ACHN (cell line): ENCODE measurements around the gene LNX1.

ENCODE experiments used
- DNase-seq: peaks from one replicate; pipeline ENCODE4 v3.0.0-alpha.2; 2015
- in situ Hi-C: cut with HindIII; loops from 2 replicates; pipeline ENCODE4 v1.10.0; 2017; ENCODE audit warnings: low sequenced_read_pairs, low pct_ligation_motif_present, low pct_unique_long_range_greater_than_20kb

The LNX1 gene

DNA sequence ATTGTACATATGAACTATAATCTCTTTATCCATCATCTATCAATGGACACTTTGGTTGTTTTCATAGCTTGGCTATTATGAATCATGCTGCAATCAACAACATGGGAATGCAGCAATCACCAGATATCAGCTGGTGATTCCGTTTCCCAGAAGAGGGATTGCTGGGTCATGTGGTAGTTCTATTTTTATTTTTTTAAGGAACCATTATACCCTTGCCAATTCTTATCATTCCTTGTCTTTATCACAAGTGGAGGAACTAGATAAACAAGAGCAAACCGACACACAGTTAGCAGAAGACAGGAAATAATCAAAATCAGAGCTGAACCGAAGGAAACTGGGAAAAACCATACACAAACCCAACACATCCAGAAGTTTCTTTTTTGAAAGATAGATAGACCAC, 14.5 kb upstream of the LNX1 start:
- in situ Hi-C loops = no loop called here
- DNase-seq = no peak

DNA sequence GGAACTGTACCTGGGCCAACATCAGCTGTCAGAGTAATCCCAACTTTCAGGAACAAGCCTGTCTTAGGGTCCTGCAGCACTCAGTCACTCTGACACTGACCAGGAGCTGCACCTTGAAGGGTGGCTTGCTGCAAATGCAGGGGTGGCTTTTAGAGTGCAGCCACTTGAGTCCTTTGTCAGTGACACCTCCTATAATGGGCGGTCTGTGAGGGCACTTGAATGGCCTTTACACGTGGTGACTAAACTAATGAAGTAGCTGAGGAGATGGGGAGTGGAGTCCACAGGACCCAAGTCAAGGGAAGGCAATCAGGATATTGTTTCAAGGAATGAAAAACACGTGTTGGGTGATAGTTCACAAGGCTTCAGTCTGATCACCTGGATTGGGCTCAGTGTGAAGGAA, 11.1 kb upstream of the LNX1 start:
- in situ Hi-C loops = no loop called here
- DNase-seq = no peak

DNA sequence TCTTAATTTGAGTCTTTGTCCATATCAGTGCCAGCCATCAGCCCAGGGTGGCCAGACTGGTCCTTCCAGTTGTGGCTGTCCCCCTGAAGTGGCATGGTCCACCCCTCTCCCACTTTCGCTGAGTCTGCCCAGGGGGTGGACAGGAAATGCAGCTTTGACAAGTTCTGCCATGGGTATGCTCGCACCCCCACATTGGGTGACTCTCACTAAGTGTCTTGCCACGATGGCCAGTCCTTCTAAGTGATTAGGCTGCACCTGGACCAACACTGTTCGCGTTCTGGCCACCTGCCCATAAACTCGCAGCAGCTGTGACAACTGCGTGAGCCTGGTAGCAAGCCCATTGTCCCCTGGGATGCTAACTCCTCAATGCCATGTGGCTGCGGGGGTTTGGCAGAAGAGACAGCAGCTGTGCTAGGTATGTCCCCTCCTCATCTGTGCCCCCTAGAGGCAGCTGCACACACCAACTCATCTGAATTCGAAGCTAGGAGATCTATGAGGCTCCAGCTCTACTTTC, 10.0 kb upstream of the LNX1 start:
- in situ Hi-C loops = no loop called here
- DNase-seq = peak; percentile 7

DNA sequence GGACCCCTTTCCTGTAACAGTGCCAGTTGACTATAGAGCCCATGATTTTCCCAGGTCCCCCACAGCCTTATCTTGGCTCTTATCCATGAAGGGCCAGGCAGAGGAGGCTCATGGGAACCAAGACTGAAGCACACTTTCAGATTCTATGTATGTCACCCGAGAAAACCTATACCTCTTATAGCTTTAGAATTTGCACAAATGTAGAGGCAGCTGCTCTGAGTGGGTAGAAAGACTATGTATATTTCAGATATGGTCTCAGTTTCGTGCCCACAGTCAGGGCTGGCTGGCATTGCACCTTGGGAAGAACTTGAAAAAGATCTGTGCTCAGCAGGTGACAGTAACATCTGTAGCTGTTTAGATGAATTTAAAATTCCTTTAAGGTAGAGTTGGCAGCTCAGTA, 8.3 kb upstream of the LNX1 start:
- no peak for DNase-seq
- in situ Hi-C loops = no loop called here

DNA sequence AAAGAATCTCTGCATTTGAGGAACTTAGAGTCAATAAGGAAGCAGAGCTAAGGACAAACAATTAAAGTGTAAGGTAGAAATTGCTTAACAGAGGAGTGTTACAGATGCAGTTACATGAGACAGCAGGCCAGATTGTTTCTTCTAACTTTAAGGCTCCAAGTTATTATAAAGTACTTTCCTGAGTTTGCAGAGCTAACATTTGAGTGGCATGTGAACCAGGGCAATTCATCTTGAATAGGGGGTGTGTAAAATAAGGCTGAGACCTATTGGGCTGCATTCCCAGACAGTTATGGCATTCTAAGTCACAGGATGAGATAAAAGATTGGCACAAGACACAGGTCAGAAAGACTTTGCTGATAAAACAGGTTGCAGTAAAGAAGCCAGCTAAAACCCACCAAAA, 7.6 kb upstream of the LNX1 start:
- no peak for DNase-seq
- in situ Hi-C loops = no loop called here

DNA sequence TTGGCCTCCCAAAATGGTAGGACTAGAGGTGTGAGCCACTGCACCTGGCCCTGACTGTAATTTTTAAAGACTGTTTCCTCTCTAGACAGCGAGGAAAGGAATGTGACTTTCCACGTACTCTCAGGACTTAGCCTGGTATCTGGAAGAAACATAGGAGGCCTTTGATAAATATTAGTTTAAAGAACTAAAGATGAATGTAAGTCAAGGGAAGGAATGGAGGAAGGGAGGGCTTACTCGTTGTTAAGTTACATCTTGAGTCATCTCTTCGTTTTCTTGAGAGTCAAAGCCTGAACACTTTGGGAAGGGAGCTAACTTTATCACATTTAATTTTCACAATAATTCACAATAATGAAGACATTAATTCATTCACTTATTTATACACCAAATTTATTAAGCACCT, 7.2 kb upstream of the LNX1 start:
- in situ Hi-C loops = no loop called here
- no peak for DNase-seq

DNA sequence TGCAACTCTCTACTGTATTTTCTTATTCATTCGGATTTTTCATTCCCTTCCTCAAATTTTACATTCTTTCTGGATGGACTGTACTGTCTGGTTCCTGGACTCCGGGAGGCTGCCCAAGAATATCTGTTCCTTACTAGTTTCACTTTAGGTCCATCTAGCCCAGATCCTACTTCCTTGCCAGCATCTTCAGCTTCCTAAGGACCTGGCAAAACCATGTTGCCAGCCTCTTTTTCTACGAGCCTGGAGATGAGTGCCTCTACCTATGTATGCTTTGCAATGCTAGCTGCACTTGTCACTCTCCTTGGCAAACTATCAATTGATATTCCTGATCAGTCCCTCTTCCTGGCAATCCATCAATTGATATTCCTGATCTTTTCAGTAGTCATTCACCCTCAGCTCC, 5.6 kb upstream of the LNX1 start:
- no peak for DNase-seq
- in situ Hi-C loops = no loop called here

DNA sequence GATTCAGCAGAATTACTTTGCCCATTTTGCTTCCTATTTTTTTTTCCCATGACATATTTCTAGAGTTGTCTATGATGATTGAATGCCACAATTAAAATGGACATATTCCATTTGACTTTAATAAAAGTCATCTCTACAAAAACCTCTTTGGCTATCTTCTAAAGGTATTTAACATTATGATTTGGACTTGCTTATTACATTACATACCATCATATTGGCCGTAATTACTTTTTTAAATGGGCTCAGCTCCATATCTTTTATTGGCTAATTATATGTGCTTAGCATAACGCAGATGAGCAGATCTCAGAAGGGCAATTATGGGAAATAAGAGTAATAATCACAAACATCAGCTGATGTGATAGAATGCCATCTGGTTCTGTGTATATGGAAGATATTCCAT, 4.5 kb upstream of the LNX1 start:
- no peak for DNase-seq
- in situ Hi-C loops = no loop called here

DNA sequence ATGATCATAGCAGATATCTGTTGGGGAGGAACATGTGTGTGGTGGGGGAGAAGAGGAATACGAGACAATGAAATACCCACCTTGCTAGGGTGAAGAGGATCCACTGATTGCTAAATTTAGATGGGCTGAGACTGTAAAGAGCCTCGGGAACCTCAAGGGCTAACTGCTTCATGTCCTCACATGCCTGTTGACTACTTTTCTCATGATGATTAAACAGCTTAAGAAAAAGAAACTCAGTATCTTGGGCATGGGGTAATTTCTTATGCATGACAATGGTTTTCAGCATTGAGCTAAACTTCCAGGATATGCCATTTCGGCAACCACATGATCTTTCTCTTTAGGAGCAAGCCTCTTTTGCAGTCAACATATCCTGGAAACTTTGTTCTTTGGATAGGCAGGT, 3.9 kb upstream of the LNX1 start:
- no peak for DNase-seq
- in situ Hi-C loops = no loop called here

DNA sequence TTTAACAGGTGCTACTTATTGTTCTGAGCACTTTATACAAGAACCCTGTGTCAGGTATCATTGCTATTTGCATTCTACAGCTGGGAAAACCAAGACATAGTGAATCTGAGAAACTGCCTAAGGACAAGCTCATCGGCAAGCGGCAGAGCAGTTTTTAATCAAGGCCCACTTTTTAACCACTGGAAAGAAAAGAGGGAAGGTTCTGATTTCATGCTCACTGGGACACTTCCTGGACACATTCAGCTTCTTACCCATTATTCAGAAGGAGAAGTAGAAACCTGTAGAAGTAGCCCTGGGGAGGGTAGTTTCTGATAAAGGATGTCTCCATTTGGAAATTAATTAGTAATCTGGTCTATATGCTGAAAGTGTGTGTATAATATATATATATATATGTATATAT, 2.5 kb upstream of the LNX1 start:
- in situ Hi-C loops = no loop called here
- no peak for DNase-seq

DNA sequence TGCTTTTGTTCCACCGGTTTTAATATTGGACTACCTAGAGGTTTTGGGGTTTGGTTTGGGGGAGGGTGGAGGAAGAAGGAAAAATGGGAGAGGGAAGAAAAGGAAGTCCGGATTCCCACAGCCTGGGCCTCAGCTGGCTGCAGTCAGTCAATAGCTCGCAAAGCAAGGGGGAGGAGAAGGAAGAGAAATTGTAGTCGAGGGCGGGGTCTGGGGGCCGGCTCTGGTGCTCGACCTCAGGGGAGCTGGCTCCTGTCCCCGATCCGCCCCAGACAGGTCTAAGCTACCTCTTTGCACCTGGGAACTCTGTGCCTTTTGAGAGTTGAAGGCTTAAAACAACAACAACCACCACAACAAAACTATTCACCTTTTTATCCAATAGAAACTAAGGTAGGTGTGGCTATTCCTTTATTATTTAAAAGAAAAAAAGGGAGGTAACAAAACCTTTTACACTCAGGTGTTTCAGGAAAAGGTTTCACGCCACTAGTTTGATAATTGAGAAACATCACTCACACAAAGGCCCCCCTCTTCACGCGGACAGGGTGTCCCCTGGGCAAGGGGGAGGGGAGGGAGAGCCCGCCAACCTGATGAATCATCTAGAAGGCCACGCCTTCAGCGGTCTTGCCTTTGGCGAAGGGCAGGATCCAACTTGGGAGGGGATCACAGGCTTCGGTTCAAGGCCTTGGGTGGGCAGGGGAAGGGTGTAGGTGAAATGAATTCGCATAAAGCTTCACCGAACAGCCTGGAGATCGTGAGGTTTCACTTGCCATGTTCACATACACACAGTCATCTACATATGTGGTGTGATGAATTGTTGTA, 1.6 kb upstream of the LNX1 start:
- DNase-seq = peak; percentile 50
- in situ Hi-C loops = no loop called here

DNA sequence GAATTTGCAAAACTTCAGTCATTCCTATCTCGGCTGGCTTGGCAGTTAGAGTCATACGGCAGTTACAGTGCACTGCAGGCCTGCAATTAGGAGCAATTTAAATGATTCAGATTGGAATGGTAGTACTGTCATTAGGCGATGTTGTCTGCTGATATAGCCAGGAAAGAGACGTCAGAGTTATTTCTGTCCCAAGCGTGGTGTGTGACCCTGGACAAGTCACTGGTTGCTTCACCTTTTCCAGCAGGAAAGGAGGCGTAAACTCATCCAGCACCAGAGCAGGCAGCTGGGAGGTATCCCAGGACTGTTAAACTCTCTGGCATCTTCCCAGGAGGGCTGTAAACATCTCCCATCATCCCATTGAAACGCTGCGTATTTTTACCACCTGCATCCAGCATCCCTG, 836 bp upstream of the LNX1 start:
- in situ Hi-C loops = no loop called here
- no peak for DNase-seq

DNA sequence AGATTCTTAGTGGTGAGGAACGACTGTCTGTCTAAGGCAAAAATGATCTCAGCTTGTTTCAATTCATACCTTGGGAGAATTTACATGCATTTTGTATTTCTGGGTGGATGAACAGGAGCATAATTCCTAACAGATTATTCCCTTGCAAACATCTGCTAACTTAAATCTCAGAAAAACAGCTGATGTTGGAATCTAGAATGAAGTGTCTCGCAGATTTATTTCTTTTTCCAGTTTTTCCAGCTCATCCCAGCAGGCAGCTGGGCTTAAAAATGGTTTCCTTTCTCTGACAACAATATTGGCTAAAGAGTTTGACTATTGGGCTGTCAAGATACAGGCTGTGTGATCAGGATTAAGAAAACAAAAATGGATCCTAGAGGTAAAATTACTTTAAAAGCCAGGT, 1.1 kb downstream of the LNX1 start:
- DNase-seq = no peak
- in situ Hi-C loops = no loop called here

DNA sequence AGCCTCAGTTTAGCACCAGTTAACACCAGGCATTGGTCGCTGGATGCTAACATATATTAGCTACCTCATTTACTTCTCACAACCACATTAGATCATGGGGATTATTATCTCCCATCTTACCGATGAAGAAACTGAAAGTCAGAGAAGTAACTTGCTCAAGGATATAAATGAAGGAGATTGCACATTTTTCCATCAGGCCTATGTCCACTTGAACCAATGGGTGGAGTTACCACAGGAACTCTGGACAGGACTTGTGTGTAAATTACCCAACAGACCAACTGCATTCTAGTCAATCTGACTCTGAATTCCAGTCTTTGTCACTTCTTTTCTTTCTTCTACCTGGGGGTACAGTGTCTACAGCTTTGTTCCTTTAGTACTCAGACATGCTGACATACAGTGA, 1.8 kb downstream of the LNX1 start:
- no peak for DNase-seq
- in situ Hi-C loops = no loop called here

DNA sequence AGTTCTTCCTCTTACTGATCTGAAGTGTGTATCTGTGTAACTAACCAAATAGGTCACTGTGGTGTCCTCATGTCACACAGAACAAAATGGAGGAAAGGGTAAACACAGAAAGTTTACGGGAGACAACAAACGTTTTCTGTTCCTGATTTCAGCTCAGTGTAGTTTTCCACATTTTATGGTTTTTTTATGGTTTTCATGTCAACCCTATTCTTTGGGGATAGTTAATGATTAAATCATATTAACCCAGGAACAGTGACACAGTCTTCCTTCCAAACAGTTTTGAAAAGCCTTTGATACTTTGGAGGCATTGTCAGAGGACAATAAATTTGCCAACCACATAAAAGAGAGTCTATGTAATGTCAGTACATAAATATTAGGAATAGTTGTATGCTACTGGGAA, 4.2 kb downstream of the LNX1 start:
- in situ Hi-C loops = no loop called here
- no peak for DNase-seq

DNA sequence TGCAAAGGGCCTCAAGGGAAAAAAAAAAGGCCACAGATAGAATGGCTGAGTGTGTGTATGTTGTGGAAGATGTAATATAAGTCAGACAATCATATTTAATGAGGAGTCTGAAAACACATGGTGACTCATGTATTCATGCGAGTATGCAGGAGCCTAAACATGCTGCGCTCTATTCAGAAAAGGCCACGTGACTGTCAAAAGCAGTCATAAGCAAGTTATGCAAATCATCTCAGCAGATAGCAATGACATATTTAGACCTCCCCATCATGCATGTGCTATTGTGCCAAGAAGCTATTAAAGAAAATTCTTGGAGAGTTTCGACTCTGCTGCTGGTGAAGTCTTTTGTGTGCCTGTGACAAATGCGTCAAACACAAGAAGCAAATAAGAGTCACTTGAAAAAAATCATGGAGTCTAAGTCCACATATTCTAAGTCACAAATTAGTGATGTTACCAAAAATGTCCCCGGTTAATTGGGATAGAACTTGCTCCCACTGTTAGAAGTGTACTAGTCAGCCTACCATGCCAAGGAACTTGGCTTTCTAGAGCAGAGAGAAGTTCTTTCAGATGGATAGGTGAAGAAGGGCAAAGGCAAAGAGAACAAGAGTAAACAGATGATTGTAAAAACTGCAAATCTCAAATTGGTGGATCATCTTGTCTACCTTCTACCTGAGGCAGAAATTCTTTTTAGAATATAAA, 5.0 kb downstream of the LNX1 start:
- in situ Hi-C loops = no loop called here
- no peak for DNase-seq

DNA sequence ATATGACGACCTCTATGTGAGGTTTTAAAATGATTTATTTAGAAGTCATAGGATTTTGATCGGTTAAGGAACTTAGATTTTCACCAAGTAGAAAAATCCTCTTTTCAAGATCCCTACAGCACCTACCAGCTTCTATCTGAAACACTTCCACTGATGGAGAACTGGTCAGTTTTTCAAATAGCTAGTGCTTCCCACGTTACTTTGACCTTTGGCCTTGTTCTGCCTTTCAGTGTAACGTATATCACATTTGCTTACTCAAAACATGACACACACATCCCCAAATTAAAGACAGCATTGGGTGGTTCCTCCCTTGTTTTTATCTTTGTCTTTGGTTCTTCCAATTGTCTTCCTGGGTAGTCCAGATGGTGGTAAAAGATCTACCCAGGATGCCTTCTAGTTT, 6.6 kb downstream of the LNX1 start:
- DNase-seq = no peak
- in situ Hi-C loops = no loop called here

DNA sequence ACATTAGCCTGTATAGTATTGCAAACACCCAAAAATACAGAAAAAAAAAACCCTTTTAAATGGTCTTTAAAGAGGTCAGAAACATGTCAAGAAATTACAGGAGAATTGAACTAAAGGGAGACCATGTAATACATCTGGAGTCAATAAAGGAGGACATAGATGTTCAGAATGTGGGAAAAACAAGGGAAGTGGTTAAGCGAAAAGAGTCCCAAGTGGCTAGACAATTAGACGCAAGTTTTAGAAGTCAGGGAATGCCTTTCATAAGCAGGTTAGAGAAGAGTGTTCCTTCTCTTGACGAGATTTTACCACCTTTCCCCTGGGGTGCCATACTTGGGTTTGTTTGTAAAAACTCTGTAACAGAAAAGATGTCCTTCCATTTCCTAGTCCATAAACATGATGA, 7.8 kb downstream of the LNX1 start:
- DNase-seq = no peak
- in situ Hi-C loops = no loop called here

DNA sequence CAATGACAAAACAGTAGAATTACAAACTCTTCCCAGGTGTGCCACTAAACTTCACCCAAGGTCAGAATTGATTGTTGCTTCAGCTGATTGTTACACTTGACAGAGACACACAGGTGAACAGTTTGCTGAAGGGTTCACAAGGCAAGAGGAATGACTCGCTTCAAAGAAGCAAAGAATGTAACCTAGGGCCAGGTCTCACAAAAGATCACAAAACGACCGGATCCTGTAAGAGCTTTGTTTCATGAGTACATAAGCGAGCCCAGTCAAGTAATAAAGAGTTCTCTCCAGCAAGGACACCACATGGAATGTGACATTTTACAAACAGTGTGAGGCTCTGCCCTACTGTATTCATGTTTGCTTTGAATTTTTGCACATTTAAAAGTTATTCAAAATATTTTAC, 9.1 kb downstream of the LNX1 start:
- no peak for DNase-seq
- in situ Hi-C loops = no loop called here

DNA sequence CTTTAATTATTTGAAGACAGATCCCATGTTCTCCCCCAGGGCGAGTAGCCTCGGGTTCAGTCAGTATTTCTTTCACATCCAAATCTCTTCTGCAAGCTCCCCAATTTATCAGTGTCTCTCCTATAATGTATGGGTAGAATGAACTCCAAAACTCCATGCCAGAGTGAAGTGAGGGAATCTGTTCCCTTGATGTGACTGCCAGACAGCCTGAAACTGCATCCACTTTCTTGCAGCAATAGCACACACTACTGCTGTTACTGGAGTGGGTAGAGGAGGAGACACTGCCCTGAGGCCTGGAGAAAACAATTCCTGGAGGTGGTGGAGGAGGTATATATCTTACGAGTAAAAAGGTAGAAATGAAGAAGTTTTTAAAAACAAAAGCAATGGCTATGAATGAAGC, 11.0 kb downstream of the LNX1 start:
- DNase-seq = no peak
- in situ Hi-C loops = no loop called here
